Measurements from ENCODE around the gene SMPD1. TPM values are rescaled to one million over a fixed set of nuclear protein-coding genes. Genes with fewer than 3 reads are reported as not detected.
"Not testable (repeated sequence)": the region's sequence is repeated elsewhere in the genome, so short reads cannot be mapped to it uniquely, and the experiment has no call there.

The SMPD1 gene
- total RNA-seq, 2 experiments from 2014 or later, result 55.1 to 58.5 TPM

- DNase-seq, H3K4me3 Mint-ChIP-seq, H3K27ac Mint-ChIP-seq, H3K9me3 Mint-ChIP-seq, H3K27me3 Mint-ChIP-seq: not testable (repeated sequence)
- Mint-ChIP-seq H3K4me1 (peaks cover 38% of the 10 kb centered on the region), H3K36me3 (ENCODE audit: low read depth) (peaks cover 37% of the 10 kb centered on the region)
- ChIA-PET POLR2A (interaction anchor here (2.0 to 6.3 kb wide), 4 partner anchors 10 to 90 kb away, joined by 6 to 143 read pairs (median 45); partner anchors contain the start of genes APBB1, ARFIP2 and TIMM10B), CTCF (interaction anchor here (1.7 kb wide), 1 partner anchor 13 kb away, joined by 11 read pairs; no protein-coding TSS in a partner anchor)
These were observed 2.0 kb downstream of the SMPD1 start for GRCh38 chr11:6392251-6392650.

- no peaks in the 10 kb centered on the region for H3K9me3 Mint-ChIP-seq
- H3K27me3 Mint-ChIP-seq, result no peaks in the 10 kb centered on the region
- no peak for DNase-seq
- ChIA-PET CTCF (interaction anchor here (0.7 kb wide), 1 partner anchor 15 kb away, joined by 3 read pairs; no protein-coding TSS in a partner anchor), POLR2A (interaction anchor here (2.0 to 6.3 kb wide), 2 partner anchors 9 to 16 kb away, joined by 6 to 143 read pairs; no protein-coding TSS in a partner anchor)
- H3K4me3 Mint-ChIP-seq, result no peak overlapping the region
- peaks cover 34% of the 10 kb centered on the region for H3K4me1 Mint-ChIP-seq
- H3K36me3 Mint-ChIP-seq (ENCODE audit: low read depth), result peaks cover 54% of the 10 kb centered on the region
- no peak overlapping the region for H3K27ac Mint-ChIP-seq
These were observed 3.9 kb downstream of the SMPD1 start for GRCh38 chr11:6393989-6394670.

GRCh38 chr11:6395470-6396060 is 5.3 kb downstream of the SMPD1 start:
- Mint-ChIP-seq H3K36me3 (ENCODE audit: low read depth) (peaks cover 63% of the 10 kb centered on the region), H3K4me3 (no peak overlapping the region), H3K27ac (no peak overlapping the region), H3K4me1 (peaks cover 29% of the 10 kb centered on the region), H3K9me3 (no peaks in the 10 kb centered on the region), H3K27me3 (no peaks in the 10 kb centered on the region)
- CTCF ChIA-PET, result interaction anchor here (0.9 kb wide), 1 partner anchor 16 kb away, joined by 3 read pairs; no protein-coding TSS in a partner anchor
- DNase-seq, result no peak
- POLR2A ChIA-PET, result interaction anchor here (1.1 to 1.6 kb wide), 2 partner anchors 11 to 23 kb away, joined by 3 read pairs; partner anchors contain the start of gene APBB1

GRCh38 chr11:6397156-6397555 is 6.9 kb downstream of the SMPD1 start:
- POLR2A ChIA-PET, result no interaction called here
- Mint-ChIP-seq H3K36me3 (ENCODE audit: low read depth) (peaks cover 55% of the 10 kb centered on the region), H3K27ac (no peak overlapping the region), H3K27me3 (no peaks in the 10 kb centered on the region), H3K9me3 (no peaks in the 10 kb centered on the region), H3K4me3 (no peak overlapping the region), H3K4me1 (peaks cover 29% of the 10 kb centered on the region)
- DNase-seq, result no peak
- CTCF ChIA-PET, result interaction anchor here (0.9 to 1.2 kb wide), 2 partner anchors 18 to 47 kb away, joined by 3 read pairs; no protein-coding TSS in a partner anchor

- Mint-ChIP-seq H3K27me3 (no peaks in the 10 kb centered on the region), H3K4me1 (peaks cover 32% of the 10 kb centered on the region), H3K4me3 (no peak overlapping the region), H3K9me3 (no peaks in the 10 kb centered on the region), H3K36me3 (ENCODE audit: low read depth) (peaks cover 53% of the 10 kb centered on the region), H3K27ac (no peak overlapping the region)
- DNase-seq, result no peak
- POLR2A ChIA-PET, result interaction anchor here (1.9 to 9.9 kb wide), 2 partner anchors 6 to 21 kb away, joined by 6 to 143 read pairs; partner anchors contain the start of genes APBB1 and SMPD1
- CTCF ChIA-PET, result interaction anchor here (1.2 kb wide), 1 partner anchor 18 kb away, joined by 3 read pairs; no protein-coding TSS in a partner anchor
These were observed 7.4 kb downstream of the SMPD1 start for GRCh38 chr11:6397636-6398035.

GRCh38 chr11:6400431-6401345 is 10.4 kb downstream of the SMPD1 start:
- H3K27me3 Mint-ChIP-seq, result no peaks in the 10 kb centered on the region
- ChIA-PET CTCF (interaction anchor here (0.9 to 2.7 kb wide), 4 partner anchors 19 to 43 kb away, joined by 3 to 12 read pairs (median 4); partner anchors contain the start of gene APBB1), POLR2A (interaction anchor here (1.3 to 9.9 kb wide), 4 partner anchors 9 to 219 kb away, joined by 5 to 143 read pairs (median 42); partner anchors contain the start of genes APBB1, SMPD1 and TPP1)
- peak overlapping the region; percentile 44 for H3K27ac Mint-ChIP-seq
- no peak overlapping the region for H3K4me3 Mint-ChIP-seq
- H3K9me3 Mint-ChIP-seq, result no peaks in the 10 kb centered on the region
- H3K4me1 Mint-ChIP-seq, result peaks cover 48% of the 10 kb centered on the region
- H3K36me3 Mint-ChIP-seq (ENCODE audit: low read depth), result peaks cover 44% of the 10 kb centered on the region
- no peak for DNase-seq

GRCh38 chr11:6401464-6401863 is 11.2 kb downstream of the SMPD1 start:
- peaks cover 54% of the 10 kb centered on the region for H3K4me1 Mint-ChIP-seq
- no peaks in the 10 kb centered on the region for H3K27me3 Mint-ChIP-seq
- H3K9me3 Mint-ChIP-seq, result no peaks in the 10 kb centered on the region
- peaks cover 44% of the 10 kb centered on the region for H3K36me3 Mint-ChIP-seq (ENCODE audit: low read depth)
- POLR2A ChIA-PET, result interaction anchor here (1.0 to 9.9 kb wide), 11 partner anchors 10 to 218 kb away, joined by 3 to 143 read pairs (median 6); partner anchors contain the start of genes APBB1, ARFIP2, SMPD1 and TIMM10B
- peak overlapping the region; percentile 97 for H3K27ac Mint-ChIP-seq
- CTCF ChIA-PET, result interaction anchor here (1.7 to 2.7 kb wide), 4 partner anchors 11 to 42 kb away, joined by 4 to 17 read pairs (median 8); partner anchors contain the start of genes APBB1 and SMPD1
- H3K4me3 Mint-ChIP-seq, result no peak overlapping the region
- no peak for DNase-seq

- peak overlapping the region; percentile 67 for H3K4me3 Mint-ChIP-seq
- no peaks in the 10 kb centered on the region for H3K9me3 Mint-ChIP-seq
- DNase-seq, result peak; percentile 54
- H3K27me3 Mint-ChIP-seq, result no peaks in the 10 kb centered on the region
- H3K27ac Mint-ChIP-seq, result peak overlapping the region; percentile 97
- peaks cover 60% of the 10 kb centered on the region for H3K4me1 Mint-ChIP-seq
- ChIA-PET POLR2A (interaction anchor here (0.6 to 9.9 kb wide), 16 partner anchors 11 to 217 kb away, joined by 3 to 143 read pairs (median 4); partner anchors contain the start of genes APBB1, ARFIP2, HPX and SMPD1), CTCF (interaction anchor here (0.9 to 2.7 kb wide), 7 partner anchors 12 to 42 kb away, joined by 3 to 23 read pairs (median 9); partner anchors contain the start of genes APBB1 and SMPD1)
- H3K36me3 Mint-ChIP-seq (ENCODE audit: low read depth), result peaks cover 40% of the 10 kb centered on the region
These were observed 11.8 kb downstream of the SMPD1 start for GRCh38 chr11:6402061-6402470.

- DNase-seq, result peak; percentile 87
- H3K27me3 Mint-ChIP-seq, result no peaks in the 10 kb centered on the region
- H3K27ac Mint-ChIP-seq, result peak overlapping the region; percentile 97
- ChIA-PET POLR2A (interaction anchor here (0.6 to 9.9 kb wide), 21 partner anchors 9 to 216 kb away, joined by 3 to 143 read pairs (median 4); partner anchors contain the start of genes APBB1, ARFIP2, HPX and ILK), CTCF (interaction anchor here (0.9 to 2.7 kb wide), 9 partner anchors 11 to 41 kb away, joined by 3 to 23 read pairs (median 6); partner anchors contain the start of genes APBB1 and SMPD1)
- H3K4me3 Mint-ChIP-seq, result peak overlapping the region; percentile 67
- peaks cover 64% of the 10 kb centered on the region for H3K4me1 Mint-ChIP-seq
- H3K36me3 Mint-ChIP-seq (ENCODE audit: low read depth), result peaks cover 36% of the 10 kb centered on the region
- no peaks in the 10 kb centered on the region for H3K9me3 Mint-ChIP-seq
These were observed 12.3 kb downstream of the SMPD1 start for GRCh38 chr11:6402561-6402981.

GRCh38 chr11:6403539-6403938 is 13.3 kb downstream of the SMPD1 start:
- POLR2A ChIA-PET, result interaction anchor here (1.0 to 9.9 kb wide), 11 partner anchors 8 to 342 kb away, joined by 3 to 143 read pairs (median 5); partner anchors contain the start of genes APBB1, ARFIP2, HPX and ILK
- Mint-ChIP-seq H3K4me3 (no peak overlapping the region), H3K27ac (peak overlapping the region; percentile 97), H3K9me3 (no peaks in the 10 kb centered on the region), H3K4me1 (peaks cover 68% of the 10 kb centered on the region), H3K27me3 (no peaks in the 10 kb centered on the region), H3K36me3 (ENCODE audit: low read depth) (peaks cover 30% of the 10 kb centered on the region)
- CTCF ChIA-PET, result interaction anchor here (0.8 to 2.7 kb wide), 9 partner anchors 10 to 280 kb away, joined by 3 to 23 read pairs (median 6); partner anchors contain the start of genes HPX, MRPL17 and SMPD1
- no peak for DNase-seq

- ChIA-PET CTCF (interaction anchor here (1.2 to 2.5 kb wide), 3 partner anchors 26 to 42 kb away, joined by 4 to 23 read pairs (median 9); partner anchors contain the start of gene HPX), POLR2A (interaction anchor here (1.0 to 9.9 kb wide), 7 partner anchors 10 to 341 kb away, joined by 3 to 143 read pairs (median 19); partner anchors contain the start of genes APBB1, ARFIP2, SMPD1 and TIMM10B)
- Mint-ChIP-seq H3K4me1 (peaks cover 65% of the 10 kb centered on the region), H3K4me3 (no peak overlapping the region), H3K27ac (peak overlapping the region; percentile 97), H3K36me3 (ENCODE audit: low read depth) (peaks cover 27% of the 10 kb centered on the region), H3K27me3 (no peaks in the 10 kb centered on the region), H3K9me3 (no peaks in the 10 kb centered on the region)
- peak; percentile 36 for DNase-seq
These were observed 14.2 kb downstream of the SMPD1 start for GRCh38 chr11:6404342-6405051.
